Activated T-helper 2 cell treated with anti-CD3 and anti-CD28 coated beads, Interferon-gamma antibody, Interleukin-2, Interleukin-4, amounts not matched to agents 10 μg/mL and 5 μg/mL and 100 μg/mL, durations not matched to agents 14 hours and 24 hours and 36 hours (primary cell): Measurements from ENCODE around the gene ARVCF. TPM values are rescaled to one million over a fixed set of nuclear protein-coding genes. Genes with fewer than 3 reads are reported as not detected.

Experiments
- DNase-seq: peaks from one replicate; pipeline ENCODE4 v3.0.0; 2021; ENCODE audit warnings: low spot score
- H3K27ac Mint-ChIP-seq: one replicate; pipeline ENCODE4 v1.8.0; 2021; ENCODE audit warnings: mixed read lengths
- H3K27me3 Mint-ChIP-seq: one replicate; pipeline ENCODE4 v1.8.0; 2021; ENCODE audit warnings: low read depth, mixed read lengths
- H3K36me3 Mint-ChIP-seq: one replicate; pipeline ENCODE4 v1.8.0; 2021; ENCODE audit warnings: low read depth, mixed read lengths
- H3K4me1 Mint-ChIP-seq: one replicate; pipeline ENCODE4 v1.8.0; 2021; ENCODE audit warnings: low read depth, mixed read lengths
- H3K4me3 Mint-ChIP-seq: one replicate; pipeline ENCODE4 v1.8.0; 2021; ENCODE audit warnings: low read depth, mild to moderate bottlenecking, moderate library complexity, mixed read lengths
- H3K9me3 Mint-ChIP-seq: one replicate; pipeline ENCODE4 v1.8.0; 2021; ENCODE audit warnings: mixed read lengths
- intact Hi-C: fragments of 100-400 bp; cut with micrococcal nuclease; formaldehyde crosslinking; loops from one replicate; pipeline ENCODE4 v1.15.1; 2023
- total RNA-seq: library from RNA; stranded (reverse); gene quantifications from 2 replicates; pipeline ENCODE4 v1.2.3, GENCODE V29; 2022

ARVCF gene
- total RNA-seq, 1 donor from 2014 or later, result 3.9 TPM

- DNase-seq, result no peak
- Mint-ChIP-seq H3K9me3 (no peaks in the 10 kb centered on the region), H3K4me1 (peaks cover 5% of the 10 kb centered on the region), H3K27me3 (no peaks in the 10 kb centered on the region), H3K36me3 (peaks cover 11% of the 10 kb centered on the region), H3K27ac (no peak overlapping the region), H3K4me3 (no peak overlapping the region)
- intact Hi-C loops, result no loop called here
Observed at GRCh38 chr22:20032407-20032991, 15.9 kb upstream of the ARVCF start.

- Mint-ChIP-seq H3K9me3 (no peaks in the 10 kb centered on the region), H3K36me3 (peaks cover 7% of the 10 kb centered on the region), H3K4me3 (no peak overlapping the region), H3K27me3 (no peaks in the 10 kb centered on the region), H3K4me1 (peaks cover 4% of the 10 kb centered on the region), H3K27ac (no peak overlapping the region)
- no peak for DNase-seq
- intact Hi-C loops, result no loop called here
Observed at GRCh38 chr22:20031732-20032406, 15.2 kb upstream of the ARVCF start.

- Mint-ChIP-seq H3K36me3 (peaks cover 4% of the 10 kb centered on the region), H3K4me1 (peaks cover 2% of the 10 kb centered on the region), H3K27ac (no peak overlapping the region), H3K4me3 (no peak overlapping the region), H3K27me3 (no peaks in the 10 kb centered on the region), H3K9me3 (no peaks in the 10 kb centered on the region)
- intact Hi-C loops, result loop anchor here (5.0 to 10.0 kb wide), 2 partner anchors 55 to 57 kb away; partner anchors contain the start of gene DGCR8
- no peak for DNase-seq
Observed at GRCh38 chr22:20029550-20030225, 13.1 kb upstream of the ARVCF start.

GRCh38 chr22:20028855-20029549 is 12.4 kb upstream of the ARVCF start:
- H3K4me1 Mint-ChIP-seq, result no peaks in the 10 kb centered on the region
- no peaks in the 10 kb centered on the region for H3K36me3 Mint-ChIP-seq
- DNase-seq, result no peak
- intact Hi-C loops, result loop anchor here (5.0 to 10.0 kb wide), 2 partner anchors 56 to 57 kb away; partner anchors contain the start of gene DGCR8
- no peak overlapping the region for H3K27ac Mint-ChIP-seq
- H3K4me3 Mint-ChIP-seq, result no peak overlapping the region
- H3K27me3 Mint-ChIP-seq, result no peaks in the 10 kb centered on the region
- H3K9me3 Mint-ChIP-seq, result no peaks in the 10 kb centered on the region

GRCh38 chr22:20027966-20028854 is 11.6 kb upstream of the ARVCF start:
- H3K4me1 Mint-ChIP-seq, result no peaks in the 10 kb centered on the region
- H3K36me3 Mint-ChIP-seq, result peaks cover 2% of the 10 kb centered on the region
- H3K9me3 Mint-ChIP-seq, result no peaks in the 10 kb centered on the region
- no peak overlapping the region for H3K27ac Mint-ChIP-seq
- DNase-seq, result no peak
- no peak overlapping the region for H3K4me3 Mint-ChIP-seq
- no peaks in the 10 kb centered on the region for H3K27me3 Mint-ChIP-seq
- intact Hi-C loops, result loop anchor here (5.0 to 10.0 kb wide), 2 partner anchors 56 to 57 kb away; partner anchors contain the start of gene DGCR8

GRCh38 chr22:20026996-20027601 is 10.5 kb upstream of the ARVCF start:
- no peaks in the 10 kb centered on the region for H3K9me3 Mint-ChIP-seq
- no peaks in the 10 kb centered on the region for H3K27me3 Mint-ChIP-seq
- no peak for DNase-seq
- intact Hi-C loops, result loop anchor here (5.0 to 10.0 kb wide), 2 partner anchors 55 to 58 kb away; partner anchors contain the start of gene DGCR8
- H3K4me3 Mint-ChIP-seq, result no peak overlapping the region
- peaks cover 3% of the 10 kb centered on the region for H3K36me3 Mint-ChIP-seq
- H3K4me1 Mint-ChIP-seq, result peaks cover 6% of the 10 kb centered on the region
- no peak overlapping the region for H3K27ac Mint-ChIP-seq

- intact Hi-C loops, result loop anchor here (5.0 to 10.0 kb wide), 2 partner anchors 54 to 58 kb away; partner anchors contain the start of gene DGCR8
- H3K4me3 Mint-ChIP-seq, result no peak overlapping the region
- DNase-seq, result no peak
- peaks cover 7% of the 10 kb centered on the region for H3K36me3 Mint-ChIP-seq
- peaks cover 11% of the 10 kb centered on the region for H3K4me1 Mint-ChIP-seq
- H3K9me3 Mint-ChIP-seq, result no peaks in the 10 kb centered on the region
- no peaks in the 10 kb centered on the region for H3K27me3 Mint-ChIP-seq
- no peak overlapping the region for H3K27ac Mint-ChIP-seq
Observed at GRCh38 chr22:20026204-20026908, 9.7 kb upstream of the ARVCF start.

GRCh38 chr22:20025401-20026203 is 9.0 kb upstream of the ARVCF start:
- H3K36me3 Mint-ChIP-seq, result peaks cover 7% of the 10 kb centered on the region
- no peak overlapping the region for H3K27ac Mint-ChIP-seq
- intact Hi-C loops, result loop anchor here (5.0 to 10.0 kb wide), 2 partner anchors 53 to 59 kb away; partner anchors contain the start of gene DGCR8
- peaks cover 12% of the 10 kb centered on the region for H3K4me1 Mint-ChIP-seq
- no peaks in the 10 kb centered on the region for H3K9me3 Mint-ChIP-seq
- no peak overlapping the region for H3K4me3 Mint-ChIP-seq
- DNase-seq, result no peak
- no peaks in the 10 kb centered on the region for H3K27me3 Mint-ChIP-seq

- H3K27me3 Mint-ChIP-seq, result no peaks in the 10 kb centered on the region
- H3K27ac Mint-ChIP-seq, result no peak overlapping the region
- peaks cover 17% of the 10 kb centered on the region for H3K4me1 Mint-ChIP-seq
- H3K4me3 Mint-ChIP-seq, result no peak overlapping the region
- intact Hi-C loops, result loop anchor here (5.0 to 10.0 kb wide), 2 partner anchors 53 to 60 kb away; partner anchors contain the start of gene DGCR8
- H3K9me3 Mint-ChIP-seq, result no peaks in the 10 kb centered on the region
- peaks cover 7% of the 10 kb centered on the region for H3K36me3 Mint-ChIP-seq
- no peak for DNase-seq
Observed at GRCh38 chr22:20024650-20025397, 8.2 kb upstream of the ARVCF start.

- H3K27me3 Mint-ChIP-seq, result no peaks in the 10 kb centered on the region
- no peak overlapping the region for H3K4me3 Mint-ChIP-seq
- H3K27ac Mint-ChIP-seq, result no peak overlapping the region
- intact Hi-C loops, result loop anchor here (10.0 kb wide), 1 partner anchor 61 kb away; the partner anchor contains the start of gene DGCR8
- H3K36me3 Mint-ChIP-seq, result peaks cover 7% of the 10 kb centered on the region
- peaks cover 17% of the 10 kb centered on the region for H3K4me1 Mint-ChIP-seq
- no peaks in the 10 kb centered on the region for H3K9me3 Mint-ChIP-seq
- no peak for DNase-seq
Observed at GRCh38 chr22:20024225-20024624, 7.6 kb upstream of the ARVCF start.
